ENCODE measurements around the gene KLF16. TPM values are rescaled to one million over a fixed set of nuclear protein-coding genes. Genes with fewer than 3 reads are reported as not detected.
A peak's percentile ranks its signal among the peaks of the same experiment; 100 is the strongest.

The KLF16 gene
- total and polyA plus RNA-seq, 9 of the 15 experiments (the other 6 are each of a cell fraction or from before 2014, with no cell fraction given): 0.04 to 60.4 (median 6.8) TPM

GRCh38 chr19:1905110-1905862 lies 41.9 kb upstream of the KLF16 start, which contains the start of the genes ADAT3 and SCAMP4 (continued):
- TF ChIP-seq RB1 (IDR thresholded peaks at IDR 0.05; ENCODE audit: low read depth): peak; percentile 74
- TF ChIP-seq ZBTB11 (CRISPR knock-in tag; IDR thresholded peaks at IDR 0.05): peak in 1 of 3 experiments; percentile 71; a peak in 2 of 6 replicates
- no peak for TF ChIP-seq RHOXF2B (CRISPR knock-in tag; conservative IDR thresholded peaks at IDR 0.05)
- TF ChIP-seq TEAD1 (CRISPR knock-in tag; IDR thresholded peaks at IDR 0.05): peak in 1 of 2 experiments; percentile 56; a peak in 1 of 4 replicates
- no peak for TF ChIP-seq MEF2D (tag; conservative IDR thresholded peaks at IDR 0.05; ENCODE audit: low read depth)
- TF ChIP-seq FOXM1 (IDR thresholded peaks at IDR 0.05; ENCODE audit: low read depth): no peak
- TF ChIP-seq FOXM1 (CRISPR knock-in tag; IDR thresholded peaks at IDR 0.05; ENCODE audit: low read depth): no peak; the same call in 1 of the 2 replicates
- TF ChIP-seq ATF4 (CRISPR knock-in tag; IDR thresholded peaks at IDR 0.05): no peak
- no peak for TF ChIP-seq DNMT1 (IDR thresholded peaks at IDR 0.05)
- no peak for TF ChIP-seq MXD1 (CRISPR knock-in tag; IDR thresholded peaks at IDR 0.05; ENCODE audit: borderline replicate concordance, poor library complexity, severe bottlenecking)
- no peak for TF ChIP-seq ZNF444 (CRISPR knock-in tag; IDR thresholded peaks at IDR 0.05)
- TF ChIP-seq CXXC5 (CRISPR knock-in tag; IDR thresholded peaks at IDR 0.05): peak; percentile 89
- no peak for TF ChIP-seq MTF1 (CRISPR knock-in tag; IDR thresholded peaks at IDR 0.05; ENCODE audit: borderline replicate concordance)
- TF ChIP-seq GATAD2A (IDR thresholded peaks at IDR 0.05): peak; percentile 86; the same call in 1 of the 2 replicates
- TF ChIP-seq ASH1L (IDR thresholded peaks at IDR 0.05; ENCODE audit: borderline replicate concordance, low read depth, partially characterized antibody): no peak
- TF ChIP-seq TAF15 (IDR thresholded peaks at IDR 0.05; ENCODE audit: low read depth, low read length): no peak
- peak; percentile 99 for TF ChIP-seq GTF3C2 (IDR thresholded peaks at IDR 0.05; ENCODE audit: borderline replicate concordance, extremely low read depth, insufficient read length)
- TF ChIP-seq CHD4 (IDR thresholded peaks at IDR 0.05; ENCODE audit: insufficient read depth, insufficient replicate concordance, low read depth, low read length, poor library complexity, severe bottlenecking): no peak
